Pancreas (tissue), 10 donors: ENCODE data around the gene NOVA2. TPM values are rescaled to one million over a fixed set of nuclear protein-coding genes. Genes with fewer than 3 reads are reported as not detected.

Source experiments
- ATAC-seq, 4 donors: fragments of 200-7000 bp; cut with Tn5 transposase; one replicate each; pipeline versions ENCODE4 v1.8.0 to v1.9.1; 2020; ENCODE audit warnings: mild to moderate bottlenecking in 4 of 4, moderate library complexity in 4 of 4
- DNase-seq, 6 donors: peaks; one replicate each; pipeline ENCODE4 v3.0.0-alpha.2; 2020
- FAIRE-seq: peaks from 2 replicates; lab custom pipeline; 2012; peaks lifted over from hg19 to GRCh38; lab: Jason Lieb, UNC
- H3K27ac ChIP-seq, 4 donors: fragments of 200-600 bp; sonication (generic); 1 replicate in 3 of 4; 2 replicates in 1 of 4; pipeline versions ENCODE4 v1.5.0 to v1.8.0; 2020
- H3K27me3 ChIP-seq, 4 donors: fragments of 200-600 bp; one replicate each; pipeline ENCODE4 v1.8.0; 2021
- H3K36me3 ChIP-seq, 3 donors: fragments of 200-600 bp; sonication (generic) in 1 of 3; one replicate each; pipeline versions ENCODE4 v1.5.0 to v1.8.0; 2020 to 2021
- H3K4me1 ChIP-seq, 3 donors: fragments of 200-600 bp; one replicate each; pipeline ENCODE4 v1.8.0; 2021
- H3K4me3 ChIP-seq, 4 donors: fragments of 200-600 bp; sonication (generic) in 2 of 4; one replicate each; pipeline versions ENCODE4 v1.5.0 to v1.8.0; 2020 to 2021
- H3K9me3 ChIP-seq, 4 donors: fragments of 200-600 bp; one replicate each; pipeline ENCODE4 v1.8.0; 2021
- CTCF ChIP-seq, 4 donors: fragments of 200-600 bp; sonication (generic) in 3 of 4; IDR thresholded peaks; one replicate each; pipeline versions ENCODE4 v1.5.0 to v1.8.0; 2021; ENCODE audit warnings: antibody characterized with exemption in 4 of 4
- WGBS, 2 donors: extraction: QIAGEN DNeasy Blood & Tissue Kit; methylation state at CpG; one replicate each; pipeline ENCODE4 v1.1.7; 2013; 5-methylcytosine and 5-hydroxymethylcytosine counted together
- intact Hi-C, 3 donors: fragments of 100-400 bp; cut with DNase I; formaldehyde crosslinking; loops; one replicate each; pipeline versions ENCODE4 v1.11.1 to v1.14.2; 2022
- polyA plus RNA-seq, 2 donors: library from polyadenylated mRNA; stranded (reverse); fragments of 200-250 nt; gene quantifications; one replicate each; pipeline ENCODE4 v1.2.3, GENCODE V29; 2013
- total RNA-seq, 6 donors: library from RNA; stranded (reverse); fragmentation: NEBNext Ultra II Directional in 4 of 6; extraction: Animal tissue kit (Norgen Biotek cat#: 25700) in 4 of 6; gene quantifications; one replicate each; pipeline versions ENCODE4 v1.2.1 to v1.2.4, GENCODE V29; 2021 to 2023
- donor health status: healthy with polysubstance abuse.
- donor health status: DM: no; HTN: no; CAD: no; lungs with moderate emphysema.
- donor health status: DM: no; HTN: no; CAD: no.
- donor health status: control.
- donor health status: control.
- donor health status: Bipolar disorder and iron deficiency.
- donor health status: DM: yes; HTN: yes; CAD: no.
- donor health status: DM: no; HTN: no; CAD: no.
- donor health status: DM: no; HTN: no; CAD: no.
- donor health status: DM: yes; HTN: yes; CAD: no.

The NOVA2 gene
- total and polyA plus RNA-seq, 8 donors = 0.43 to 2.6 (median 1.2) TPM

DNA sequence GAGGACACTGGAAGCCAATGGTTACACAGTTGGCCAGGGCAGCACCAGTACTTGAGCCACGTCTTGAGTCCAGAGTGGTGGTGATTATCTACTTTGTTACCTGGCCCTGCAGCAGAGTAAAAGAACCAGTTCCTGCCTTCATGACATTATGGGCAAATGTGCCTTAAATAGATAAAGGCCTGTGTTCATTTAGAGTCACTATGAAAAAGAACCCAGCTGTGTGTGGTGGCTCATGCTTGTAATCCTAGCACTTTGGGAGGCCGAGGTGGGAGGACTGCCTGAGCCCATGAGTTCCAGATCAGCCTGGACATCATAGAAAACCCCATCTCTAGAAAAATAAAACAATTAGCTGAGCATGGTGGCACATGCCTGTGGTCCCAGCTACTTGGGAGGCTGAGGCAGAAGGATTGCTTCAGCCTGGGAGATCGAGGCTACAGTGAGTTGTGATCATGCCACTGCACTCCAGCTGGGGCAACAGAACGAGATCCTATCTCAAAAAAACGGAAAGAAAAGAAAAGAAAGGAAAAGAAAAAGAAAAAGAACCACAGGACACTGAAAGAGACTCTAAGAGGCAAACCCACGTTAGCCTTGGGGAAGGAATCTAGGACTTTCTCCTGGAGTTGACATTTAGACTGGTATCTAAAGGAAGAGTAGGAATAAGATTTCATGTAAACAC, 84.3 kb downstream of the NOVA2 start:
- H3K27ac ChIP-seq = no peak overlapping the region
- intact Hi-C loops = no loop called here
- no peaks in the 10 kb centered on the region for H3K36me3 ChIP-seq
- no peaks in the 10 kb centered on the region for H3K27me3 ChIP-seq
- no peak for TF ChIP-seq CTCF (IDR thresholded peaks at IDR 0.05)
- 62 to 65% methylated on average over 6 of the region's 6 CpGs for WGBS, 2 donors
- H3K4me1 ChIP-seq = peaks cover 0 to 12% (median 10%) of the 10 kb centered on the region in 3 donors
- FAIRE-seq = no peak
- no peaks in the 10 kb centered on the region for H3K9me3 ChIP-seq
- ATAC-seq = no peak
- DNase-seq = no peak
- no peak overlapping the region for H3K4me3 ChIP-seq

- no peak for ATAC-seq
- FAIRE-seq = no peak
- DNase-seq = no peak
- 27 to 30% methylated on average over 10 of the region's 10 CpGs for WGBS, 2 donors
- intact Hi-C loops = no loop called here
- H3K36me3 ChIP-seq = no peaks in the 10 kb centered on the region
- no peaks in the 10 kb centered on the region for H3K9me3 ChIP-seq
- H3K4me3 ChIP-seq = peak overlapping the region; percentile 72 to 83 (median 80)
- peak overlapping the region; percentile 73 to 92 (median 86) for H3K27ac ChIP-seq
- H3K27me3 ChIP-seq = no peaks in the 10 kb centered on the region
- TF ChIP-seq CTCF (IDR thresholded peaks at IDR 0.05) = no peak
- H3K4me1 ChIP-seq = peaks cover 0 to 17% (median 13%) of the 10 kb centered on the region in 3 donors
Observed at GRCh38 chr19:45887200-45887710, 86.4 kb downstream of the NOVA2 start.

DNA sequence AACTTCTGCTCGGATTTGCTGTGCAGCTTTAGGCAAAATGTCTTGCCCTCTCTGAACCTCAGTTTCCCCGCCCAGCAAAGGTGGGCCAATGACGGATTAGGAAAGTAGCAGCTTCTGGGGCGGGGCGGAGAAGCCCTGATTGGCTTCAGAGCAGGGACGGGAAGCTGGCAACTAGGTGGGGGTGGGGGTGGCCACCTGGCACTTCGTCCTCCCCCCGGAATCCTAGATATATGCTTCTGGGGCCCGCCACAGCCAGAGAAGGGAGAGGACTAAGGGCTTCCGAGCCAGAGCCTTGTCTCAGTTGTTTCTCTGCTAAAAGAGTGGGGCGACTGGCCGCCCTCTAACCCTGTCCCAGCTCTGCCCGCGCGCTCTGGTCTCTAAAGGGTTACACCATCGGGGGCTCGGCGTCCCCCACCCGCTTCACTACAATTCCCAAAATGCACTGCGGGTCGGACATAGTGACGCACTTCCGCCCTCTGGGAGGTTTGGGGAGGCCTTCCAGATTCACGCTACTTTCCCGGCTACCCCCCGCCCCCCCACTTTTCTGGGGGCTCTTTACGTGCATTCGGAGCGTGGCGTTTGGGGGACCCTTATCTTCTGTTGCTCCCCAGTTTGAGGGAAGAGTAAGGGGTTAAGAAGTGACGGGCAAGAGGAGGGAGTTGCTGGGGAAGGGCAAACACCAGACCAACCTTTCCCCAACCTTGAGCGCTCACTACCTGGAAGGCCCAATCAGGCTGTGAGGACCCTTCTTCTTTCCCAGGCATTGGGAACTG, 87.1 kb downstream of the NOVA2 start:
- ATAC-seq (peak; percentile 49 to 76 (median 62)), FAIRE-seq (no peak), DNase-seq (peak; percentile 90 to 96 (median 90))
- intact Hi-C loops = no loop called here
- H3K4me3 ChIP-seq = peak overlapping the region; percentile 72 to 83 (median 80)
- no peak for TF ChIP-seq CTCF (IDR thresholded peaks at IDR 0.05)
- peak overlapping the region; percentile 73 to 92 (median 86) for H3K27ac ChIP-seq
- H3K27me3 ChIP-seq = no peaks in the 10 kb centered on the region
- 0 to 1% methylated on average over 30 to 32 of the region's 32 CpGs for WGBS, 2 donors
- H3K4me1 ChIP-seq = peaks cover under 1 to 20% (median 16%) of the 10 kb centered on the region in 3 donors
- no peaks in the 10 kb centered on the region for H3K36me3 ChIP-seq
- no peaks in the 10 kb centered on the region for H3K9me3 ChIP-seq

DNA sequence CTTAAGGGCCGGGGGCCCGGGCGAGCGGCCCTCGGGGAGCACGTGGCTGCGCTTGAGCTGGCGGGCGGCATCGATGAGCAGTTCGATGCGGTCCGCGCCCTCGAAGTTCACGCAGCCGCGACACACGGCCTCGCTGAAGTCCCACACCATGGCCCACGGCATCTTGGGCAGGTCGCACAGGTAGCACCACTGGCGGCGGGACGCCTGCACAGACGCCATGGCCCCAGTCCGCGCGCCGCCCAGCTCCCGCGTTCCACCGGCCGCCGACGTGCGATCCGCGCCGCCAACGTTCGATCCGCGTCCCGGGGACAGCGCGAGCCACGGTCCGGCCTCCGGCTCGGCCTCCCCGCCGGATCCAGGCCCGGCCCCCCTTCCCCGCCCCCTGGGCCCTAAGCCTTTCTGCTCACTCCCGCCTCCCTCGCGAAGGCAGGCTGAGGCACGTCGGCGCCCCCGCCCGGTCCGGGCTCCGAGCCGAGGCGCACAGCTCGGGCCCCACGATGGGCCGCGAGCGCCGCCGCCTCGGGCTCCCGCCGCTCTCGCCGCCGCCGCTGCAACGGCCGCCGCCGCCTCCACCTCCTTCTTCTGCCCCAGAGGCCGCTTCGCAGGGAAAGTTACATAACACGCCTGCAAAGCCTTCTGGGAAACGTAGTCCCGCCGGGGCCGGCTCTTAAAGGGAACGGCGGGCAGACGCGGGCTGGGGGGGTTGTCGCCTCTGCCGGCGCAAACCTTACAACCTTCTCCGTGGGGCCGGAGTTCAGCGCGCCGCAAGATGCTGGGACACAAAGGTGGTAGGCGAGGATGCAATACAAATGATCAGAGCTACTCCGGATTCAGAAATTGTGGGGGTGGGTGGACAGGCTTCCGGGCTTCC, 87.9 kb downstream of the NOVA2 start, which contains the start of gene IRF2BP1:
Gene IRF2BP1 (minus strand): TSS at position 586 of the 871 bp plus-strand sequence. CDS start 367 bp downstream, at position 219.
- intact Hi-C loops = no loop called here
- no peaks in the 10 kb centered on the region for H3K9me3 ChIP-seq
- WGBS, 2 donors = 1% methylated on average over 67 to 107 of the region's 107 CpGs
- H3K36me3 ChIP-seq = no peaks in the 10 kb centered on the region
- DNase-seq (peak; percentile 92 to 97 (median 93)), ATAC-seq (peak; percentile 46 to 63 (median 56)), FAIRE-seq (no peak)
- H3K4me1 ChIP-seq = peaks cover 9 to 28% (median 24%) of the 10 kb centered on the region in 3 donors
- peak within 1 kb of the TSS; percentile 72 to 83 (median 80) for H3K4me3 ChIP-seq
- TF ChIP-seq CTCF (IDR thresholded peaks at IDR 0.05) = no peak
- peak within 1 kb of the TSS; percentile 73 to 92 (median 86) for H3K27ac ChIP-seq
- H3K27me3 ChIP-seq = no peaks in the 10 kb centered on the region
